Endodermal cell (in vitro differentiated cells): ENCODE results near the gene VENTX. TPM values are rescaled to one million over a fixed set of nuclear protein-coding genes. Genes with fewer than 3 reads are reported as not detected.

ENCODE experiments used
- DNase-seq: peaks from one replicate; pipeline ENCODE4 v3.0.0-alpha.2; 2017
- H3K27ac ChIP-seq: 2 replicates; pipeline ENCODE4 v1.5.1; 2013; ENCODE audit warnings: mild to moderate bottlenecking, low read depth, low read length, moderate library complexity
- H3K27me3 ChIP-seq: 2 replicates; pipeline ENCODE4 v1.6.1; 2013; ENCODE audit warnings: mild to moderate bottlenecking, low read length, moderate library complexity; ENCODE audit not compliant: insufficient read depth, control insufficient read depth, poor library complexity, severe bottlenecking
- H3K36me3 ChIP-seq: 2 replicates; pipeline ENCODE4 v1.7.0; 2013; ENCODE audit warnings: mild to moderate bottlenecking, low read length, moderate library complexity; ENCODE audit not compliant: control insufficient read depth, insufficient read depth
- H3K4me1 ChIP-seq: one replicate; pipeline ENCODE4 v1.7.0; 2013; ENCODE audit warnings: low read length; ENCODE audit not compliant: control insufficient read depth, insufficient read depth
- H3K4me3 ChIP-seq: 2 replicates; pipeline ENCODE4 v1.5.1; 2013; ENCODE audit warnings: mild to moderate bottlenecking, low read length, moderate library complexity
- H3K9ac ChIP-seq: 2 replicates; pipeline ENCODE4 v1.6.1; 2013; ENCODE audit warnings: mild to moderate bottlenecking, low read length, moderate library complexity; ENCODE audit not compliant: poor library complexity, severe bottlenecking; ENCODE audit errors: extremely low read depth
- H3K9me3 ChIP-seq: 2 replicates; pipeline ENCODE4 v1.6.1; 2013; ENCODE audit warnings: mild to moderate bottlenecking, low read length, moderate library complexity; ENCODE audit not compliant: control insufficient read depth
- H3K27ac Mint-ChIP-seq: 2 replicates; pipeline ENCODE4 v1.8.0; 2020; ENCODE audit warnings: mixed read lengths
- H3K27me3 Mint-ChIP-seq: 2 replicates; pipeline ENCODE4 v1.8.0; 2021; ENCODE audit warnings: mild to moderate bottlenecking, mixed read lengths; ENCODE audit not compliant: insufficient read depth
- H3K36me3 Mint-ChIP-seq: 2 replicates; pipeline ENCODE4 v1.8.0; 2020; ENCODE audit warnings: low read depth, mixed read lengths
- H3K4me1 Mint-ChIP-seq: 2 replicates; pipeline ENCODE4 v1.8.0; 2020; ENCODE audit warnings: mixed read lengths
- H3K4me3 Mint-ChIP-seq: 2 replicates; pipeline ENCODE4 v1.8.0; 2020; ENCODE audit warnings: mild to moderate bottlenecking, moderate library complexity, mixed read lengths
- H3K9me3 Mint-ChIP-seq: 2 replicates; pipeline ENCODE4 v1.8.0; 2020; ENCODE audit warnings: mild to moderate bottlenecking, mixed read lengths
- WGBS, 2 experiments: methylation state at CpG; one replicate each; pipeline versions ENCODE4 v1.1.5 to v1.1.7; 2013; ENCODE audit warnings: missing lambda C conversion rate in 2 of 2, mixed read lengths in 1 of 2; ENCODE audit not compliant: insufficient coverage in 1 of 2, insufficient read length in 1 of 2; 5-methylcytosine and 5-hydroxymethylcytosine counted together
- total RNA-seq, 2 donors: library from RNA; stranded (reverse); fragmentation: NEBNext Ultra II Directional in 1 of 2; extraction: Animal tissue kit (Norgen Biotek cat#: 25700) in 1 of 2; gene quantifications; 2 replicates in 1 of 2; 3 replicates in 1 of 2; pipeline ENCODE4 v1.2.1, GENCODE V29; 2021
- TF ChIP-seq, protein P1 (sequence below): fragments of 200-600 bp; sonication (generic); conservative IDR thresholded peaks from 2 replicates; pipeline ENCODE4 v1.5.0; 2021; ENCODE audit warnings: antibody characterized with exemption, mild to moderate bottlenecking

Gene VENTX
- total RNA-seq, 2 donors from 2014 or later = 5.5 to 14.2 TPM

GRCh38 chr10:133225707-133226191, 11.9 kb upstream of the VENTX start:
- H3K27me3 Mint-ChIP-seq = peaks cover 50% of the 10 kb centered on the region
- no peak overlapping the region for H3K4me3 ChIP-seq
- H3K4me1 Mint-ChIP-seq = peaks cover 5% of the 10 kb centered on the region
- H3K27me3 ChIP-seq = peaks cover 40% of the 10 kb centered on the region
- no peak overlapping the region for H3K27ac Mint-ChIP-seq
- no peak overlapping the region for H3K4me3 Mint-ChIP-seq
- H3K9me3 Mint-ChIP-seq = peaks cover 3% of the 10 kb centered on the region
- no peaks in the 10 kb centered on the region for H3K36me3 Mint-ChIP-seq
- H3K9me3 ChIP-seq = no peaks in the 10 kb centered on the region
- TF ChIP-seq, protein P1, sequence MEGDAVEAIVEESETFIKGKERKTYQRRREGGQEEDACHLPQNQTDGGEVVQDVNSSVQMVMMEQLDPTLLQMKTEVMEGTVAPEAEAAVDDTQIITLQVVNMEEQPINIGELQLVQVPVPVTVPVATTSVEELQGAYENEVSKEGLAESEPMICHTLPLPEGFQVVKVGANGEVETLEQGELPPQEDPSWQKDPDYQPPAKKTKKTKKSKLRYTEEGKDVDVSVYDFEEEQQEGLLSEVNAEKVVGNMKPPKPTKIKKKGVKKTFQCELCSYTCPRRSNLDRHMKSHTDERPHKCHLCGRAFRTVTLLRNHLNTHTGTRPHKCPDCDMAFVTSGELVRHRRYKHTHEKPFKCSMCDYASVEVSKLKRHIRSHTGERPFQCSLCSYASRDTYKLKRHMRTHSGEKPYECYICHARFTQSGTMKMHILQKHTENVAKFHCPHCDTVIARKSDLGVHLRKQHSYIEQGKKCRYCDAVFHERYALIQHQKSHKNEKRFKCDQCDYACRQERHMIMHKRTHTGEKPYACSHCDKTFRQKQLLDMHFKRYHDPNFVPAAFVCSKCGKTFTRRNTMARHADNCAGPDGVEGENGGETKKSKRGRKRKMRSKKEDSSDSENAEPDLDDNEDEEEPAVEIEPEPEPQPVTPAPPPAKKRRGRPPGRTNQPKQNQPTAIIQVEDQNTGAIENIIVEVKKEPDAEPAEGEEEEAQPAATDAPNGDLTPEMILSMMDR = no peak
- H3K36me3 ChIP-seq = no peaks in the 10 kb centered on the region
- WGBS, 2 experiments = 93 to 96% methylated on average over 18 to 23 of the region's 23 CpGs
- DNase-seq = no peak
- no peak overlapping the region for H3K9ac ChIP-seq
- H3K4me1 ChIP-seq = no peaks in the 10 kb centered on the region
- no peak overlapping the region for H3K27ac ChIP-seq

GRCh38 chr10:133226251-133226808, 11.3 kb upstream of the VENTX start:
- Mint-ChIP-seq H3K4me1 (peaks cover 5% of the 10 kb centered on the region), H3K27me3 (peaks cover 52% of the 10 kb centered on the region), H3K9me3 (peaks cover 3% of the 10 kb centered on the region), H3K36me3 (peaks cover under 1% of the 10 kb centered on the region), H3K4me3 (no peak overlapping the region), H3K27ac (no peak overlapping the region)
- H3K9me3 ChIP-seq = no peaks in the 10 kb centered on the region
- 87 to 89% methylated on average over 29 to 30 of the region's 30 CpGs for WGBS, 2 experiments
- no peaks in the 10 kb centered on the region for H3K4me1 ChIP-seq
- no peaks in the 10 kb centered on the region for H3K36me3 ChIP-seq
- no peak for DNase-seq
- peaks cover 46% of the 10 kb centered on the region for H3K27me3 ChIP-seq
- no peak overlapping the region for H3K27ac ChIP-seq
- TF ChIP-seq, protein P1 = peak; percentile 16
- no peak overlapping the region for H3K9ac ChIP-seq
- no peak overlapping the region for H3K4me3 ChIP-seq

DNA sequence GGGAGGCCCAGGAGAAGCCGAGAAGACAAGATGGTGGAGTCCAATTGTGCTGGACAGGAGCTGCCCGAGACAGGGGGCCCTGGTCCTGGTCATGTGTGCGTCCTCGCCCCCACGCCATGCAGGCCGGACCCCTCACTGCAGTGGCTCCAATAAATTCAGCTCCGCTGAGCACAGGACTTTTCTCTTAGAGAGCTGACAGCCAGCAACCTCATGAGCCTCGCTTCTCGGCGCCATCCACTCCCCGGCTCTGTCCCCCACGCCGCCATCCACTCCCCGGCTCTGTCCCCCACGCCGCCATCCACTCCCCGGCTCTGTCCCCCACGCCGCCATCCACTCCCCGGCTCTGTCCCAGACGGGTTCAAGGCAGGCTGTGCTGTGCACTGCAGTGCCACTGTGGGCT, 10.4 kb upstream of the VENTX start:
- Mint-ChIP-seq H3K9me3 (peaks cover 5% of the 10 kb centered on the region), H3K27ac (no peak overlapping the region)

More for the DNA sequence above, 10.4 kb upstream of the VENTX start:
- H3K4me1 Mint-ChIP-seq = peaks cover 7% of the 10 kb centered on the region
- H3K27ac ChIP-seq = no peak overlapping the region
- H3K27me3 Mint-ChIP-seq = peaks cover 60% of the 10 kb centered on the region
- no peaks in the 10 kb centered on the region for H3K36me3 ChIP-seq
- DNase-seq = no peak
- H3K36me3 Mint-ChIP-seq = peaks cover 2% of the 10 kb centered on the region
- no peak overlapping the region for H3K4me3 ChIP-seq
- no peak overlapping the region for H3K4me3 Mint-ChIP-seq
- H3K9me3 ChIP-seq = no peaks in the 10 kb centered on the region
- peaks cover 55% of the 10 kb centered on the region for H3K27me3 ChIP-seq
- TF ChIP-seq, protein P1 = no peak
- 94 to 95% methylated on average over 17 to 21 of the region's 21 CpGs for WGBS, 2 experiments
- no peaks in the 10 kb centered on the region for H3K4me1 ChIP-seq
- no peak overlapping the region for H3K9ac ChIP-seq
